K562 (cell line): ENCODE data around the gene OPN5. TPM values are rescaled to one million over a fixed set of nuclear protein-coding genes. Genes with fewer than 3 reads are reported as not detected.

ENCODE experiments used
- BCOR ChIP-seq: fragments of 450-650 bp; IDR thresholded peaks from 2 replicates; pipeline ENCODE4 v1.6.1; 2016
- CTCF ChIP-seq, 3 experiments: IDR thresholded peaks in 2 of 3; conservative IDR thresholded peaks in 1 of 3; 2 replicates each; pipeline ENCODE4 v1.5.1; 2011 to 2012; ENCODE audit warnings: low read length in 3 of 3, mild to moderate bottlenecking in 3 of 3, control low read depth in 2 of 3, improper control_type of control experiment in 1 of 3, inconsistent platforms in 1 of 3, low read depth in 1 of 3, mixed read lengths in 1 of 3, moderate library complexity in 1 of 3; ENCODE audit not compliant: insufficient read depth in 2 of 3
- ESRRB ChIP-seq: fragments of 250-450 bp; sonication (Bioruptor Pico); IDR thresholded peaks from 2 replicates; pipeline ENCODE4 v1.5.0; 2020; ENCODE audit warnings: mild to moderate bottlenecking, moderate library complexity, borderline replicate concordance
- ETS1 ChIP-seq: conservative IDR thresholded peaks from 2 replicates; pipeline ENCODE4 v1.6.1; 2011; ENCODE audit warnings: low read depth, mild to moderate bottlenecking, low read length; ENCODE audit not compliant: control insufficient read depth
- MAFK ChIP-seq: IDR thresholded peaks from 2 replicates; pipeline ENCODE4 v1.6.1; 2011; ENCODE audit warnings: low read length, improper control_type of control experiment
- RAD21 ChIP-seq, 2 experiments: fragments of 250-450 bp in 1 of 2; fragments of 450-650 bp in 1 of 2; sonication (Bioruptor Pico) in 1 of 2; formaldehyde crosslinking in 1 of 2; IDR thresholded peaks in 1 of 2; conservative IDR thresholded peaks in 1 of 2; 2 replicates each; pipeline versions ENCODE4 v1.4.0 to v1.8.0; 2020 to 2022; ENCODE audit warnings: mild to moderate bottlenecking in 2 of 2, moderate library complexity in 1 of 2
- RB1 ChIP-seq: fragments of 450-650 bp; IDR thresholded peaks from 2 replicates; pipeline ENCODE4 v1.6.1; 2017; ENCODE audit warnings: low read depth, mild to moderate bottlenecking
- RBM14 ChIP-seq: fragments of 200-400 bp; formaldehyde crosslinking; IDR thresholded peaks from 2 replicates; pipeline ENCODE4 v1.6.1; 2018; ENCODE audit warnings: low read depth, mild to moderate bottlenecking, low read length, moderate library complexity, borderline replicate concordance; ENCODE audit not compliant: insufficient read depth
- RFX5 ChIP-seq: IDR thresholded peaks from 2 replicates; pipeline ENCODE4 v1.6.1; 2011; ENCODE audit warnings: low read depth, mild to moderate bottlenecking, improper control_type of control experiment, low read length
- SP1 ChIP-seq: sonication (generic); formaldehyde crosslinking; IDR thresholded peaks from 2 replicates; pipeline ENCODE4 v1.8.1; 2022; ENCODE audit warnings: mild to moderate bottlenecking, missing genetic modification reagents
- XRCC5 ChIP-seq: fragments of 200-400 bp; formaldehyde crosslinking; IDR thresholded peaks from 2 replicates; pipeline ENCODE4 v1.6.1; 2017; ENCODE audit warnings: low read depth, mild to moderate bottlenecking, low read length
- ZBTB17 ChIP-seq: fragments of 450-650 bp; formaldehyde crosslinking; IDR thresholded peaks from 2 replicates; pipeline ENCODE4 v1.4.0; 2020; ENCODE audit warnings: mild to moderate bottlenecking
- ZNF146 ChIP-seq: IDR thresholded peaks from one replicate; pipeline ENCODE4 v1.6.1; 2018; ENCODE audit warnings: missing compliant biosample characterization; ENCODE audit not compliant: unreplicated experiment
- ZNF165 ChIP-seq: fragments of 250-450 bp; sonication (Bioruptor Pico); IDR thresholded peaks from 2 replicates; pipeline ENCODE4 v1.4.0; 2020; ENCODE audit warnings: borderline replicate concordance
- ZNF644 ChIP-seq: fragments of 200-800 bp; sonication (Bioruptor generic); IDR thresholded peaks from 2 replicates; pipeline ENCODE4 v1.6.1; 2016; ENCODE audit warnings: low read depth, missing genetic modification characterization, missing compliant biosample characterization
- ZNF695 ChIP-seq: fragments of 450-650 bp; formaldehyde crosslinking; IDR thresholded peaks from 2 replicates; pipeline ENCODE4 v1.4.0; 2020; ENCODE audit warnings: mild to moderate bottlenecking, moderate library complexity
- polyA plus RNA-seq, 8 experiments: library from polyadenylated mRNA; depleted of rRNA in 4 of 8; stranded (reverse) in 5 of 8; unstranded in 3 of 8; fragments of >200 nt; fragmentation: Nextera tagmentation in 2 of 8; fragmentation: Illumina TruSeq in 1 of 8; extraction: Ambion mirVana in 2 of 8; extraction: Trizol in 1 of 8; gene quantifications; 2 replicates each; pipeline versions ENCODE4 v1.2.1 to v1.2.3, GENCODE V29; 2011 to 2014; ENCODE audit warnings: inconsistent platforms in 1 of 8, missing spikeins in 1 of 8
- total RNA-seq, 7 experiments: library from RNA; depleted of rRNA in 6 of 7; stranded (reverse); fragments of >200 nt in 6 of 7; fragmentation: Illumina TruSeq in 2 of 7; extraction: Trizol in 2 of 7; gene quantifications; 2 replicates each; pipeline versions ENCODE4 v1.2.1 to v1.2.3, GENCODE V29; 2011 to 2021; ENCODE audit warnings: low replicate concordance in 1 of 7
- TF ChIP-seq, protein P1 (sequence below), 3 experiments: fragments of 200-800 bp in 1 of 3; sonication (Bioruptor generic) in 1 of 3; sonication (generic) in 1 of 3; formaldehyde crosslinking in 1 of 3; IDR thresholded peaks; 2 replicates each; pipeline versions ENCODE4 v1.6.1 to v1.8.0; 2016 to 2022; ENCODE audit warnings: mild to moderate bottlenecking in 2 of 3, missing compliant biosample characterization in 2 of 3, missing genetic modification characterization in 2 of 3, missing genetic modification reagents in 1 of 3
- TF ChIP-seq, protein P2 (sequence below): fragments of 250-450 bp; sonication (Bioruptor Pico); IDR thresholded peaks from 2 replicates; pipeline ENCODE4 v1.8.0; 2022; ENCODE audit warnings: inconsistent platforms
- TF ChIP-seq, protein P3 (sequence below): sonication (generic); formaldehyde crosslinking; IDR thresholded peaks from 2 replicates; pipeline ENCODE4 v1.8.0; 2022; ENCODE audit warnings: mild to moderate bottlenecking, missing genetic modification reagents

OPN5 gene
- total and polyA plus RNA-seq, 9 of the 15 experiments (the other 6 are each of a cell fraction or from before 2014, with no cell fraction given) = not detected

DNA sequence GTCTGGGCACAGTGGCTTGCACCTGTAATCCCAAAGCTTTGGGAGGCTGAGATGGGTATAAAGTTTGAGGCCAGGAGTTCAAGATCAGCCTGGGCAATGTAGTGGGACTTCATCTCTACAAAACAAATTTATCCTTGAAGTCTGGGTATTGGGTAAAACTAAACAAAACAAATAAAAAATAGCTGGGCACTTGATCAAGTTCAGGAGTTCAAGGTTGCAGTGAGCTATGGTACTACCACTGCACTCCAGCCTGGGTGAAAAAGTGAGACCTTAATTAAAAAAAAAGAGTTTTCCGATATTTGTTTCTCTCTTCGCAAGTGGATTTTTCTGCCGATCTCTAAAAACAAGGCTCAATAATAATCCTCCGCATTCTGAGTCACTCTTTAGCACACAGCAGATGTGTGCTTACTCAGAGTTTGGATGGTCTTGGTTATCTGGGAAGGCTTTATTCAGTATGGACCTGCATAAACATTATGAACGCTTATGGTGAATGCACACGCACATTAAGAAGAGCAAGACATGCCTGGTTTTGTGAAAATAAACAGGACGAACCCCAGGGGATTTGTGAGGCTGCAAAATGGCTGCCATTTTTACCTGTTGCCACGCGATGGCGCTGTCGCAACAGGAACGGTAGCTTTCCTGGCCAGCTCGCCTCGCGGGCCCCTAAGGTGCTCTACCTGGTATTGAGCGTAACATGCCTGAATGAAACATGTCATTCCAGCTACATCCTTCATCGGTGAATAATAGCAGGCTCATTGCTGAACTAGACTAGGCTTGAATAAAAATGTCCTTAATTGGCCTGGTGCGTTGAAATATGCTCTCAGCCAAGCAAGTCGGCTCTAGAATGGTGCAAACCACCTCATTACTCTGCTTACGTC lies 6.0 kb downstream of the OPN5 start (continued):
- TF ChIP-seq ZBTB17 (CRISPR knock-in tag) (no peak), RFX5 (no peak), BCOR (no peak), RAD21 (CRISPR knock-in tag; conservative IDR thresholded peaks at IDR 0.05 in 1 of 2, IDR thresholded peaks at IDR 0.05 in 1 of 2) (peak; percentile 92 to 97), RB1 (peak; percentile 71; the same call in 1 of the 2 replicates), ZNF165 (CRISPR knock-in tag) (no peak), RBM14 (no peak), CTCF (IDR thresholded peaks at IDR 0.05 in 2 of 3, conservative IDR thresholded peaks at IDR 0.05 in 1 of 3; ENCODE audit: insufficient read depth in 2 of 3, low read depth in 1 of 3, low read length in 3 of 3) (peak; percentile 87 to 97 (median 94)), ZNF146 (CRISPR knock-in tag) (no peak), XRCC5 (peak; percentile 62; the same call in 1 of the 2 replicates), ESRRB (no peak), ETS1 (no peak), ZNF695 (CRISPR knock-in tag) (no peak), ZNF644 (tag) (no peak), MAFK (no peak), SP1 (CRISPR knock-in tag) (no peak)
- TF ChIP-seq, protein P1, sequence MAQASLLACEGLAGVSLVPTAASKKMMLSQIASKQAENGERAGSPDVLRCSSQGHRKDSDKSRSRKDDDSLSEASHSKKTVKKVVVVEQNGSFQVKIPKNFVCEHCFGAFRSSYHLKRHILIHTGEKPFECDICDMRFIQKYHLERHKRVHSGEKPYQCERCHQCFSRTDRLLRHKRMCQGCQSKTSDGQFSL (CRISPR knock-in tag; IDR thresholded peaks at IDR 0.05) = no peak
- TF ChIP-seq, protein P1 (tag; IDR thresholded peaks at IDR 0.05) = no peak
- TF ChIP-seq, protein P2, sequence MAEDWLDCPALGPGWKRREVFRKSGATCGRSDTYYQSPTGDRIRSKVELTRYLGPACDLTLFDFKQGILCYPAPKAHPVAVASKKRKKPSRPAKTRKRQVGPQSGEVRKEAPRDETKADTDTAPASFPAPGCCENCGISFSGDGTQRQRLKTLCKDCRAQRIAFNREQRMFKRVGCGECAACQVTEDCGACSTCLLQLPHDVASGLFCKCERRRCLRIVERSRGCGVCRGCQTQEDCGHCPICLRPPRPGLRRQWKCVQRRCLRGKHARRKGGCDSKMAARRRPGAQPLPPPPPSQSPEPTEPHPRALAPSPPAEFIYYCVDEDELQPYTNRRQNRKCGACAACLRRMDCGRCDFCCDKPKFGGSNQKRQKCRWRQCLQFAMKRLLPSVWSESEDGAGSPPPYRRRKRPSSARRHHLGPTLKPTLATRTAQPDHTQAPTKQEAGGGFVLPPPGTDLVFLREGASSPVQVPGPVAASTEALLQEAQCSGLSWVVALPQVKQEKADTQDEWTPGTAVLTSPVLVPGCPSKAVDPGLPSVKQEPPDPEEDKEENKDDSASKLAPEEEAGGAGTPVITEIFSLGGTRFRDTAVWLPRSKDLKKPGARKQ (CRISPR knock-in tag) = no peak
- TF ChIP-seq, protein P3, sequence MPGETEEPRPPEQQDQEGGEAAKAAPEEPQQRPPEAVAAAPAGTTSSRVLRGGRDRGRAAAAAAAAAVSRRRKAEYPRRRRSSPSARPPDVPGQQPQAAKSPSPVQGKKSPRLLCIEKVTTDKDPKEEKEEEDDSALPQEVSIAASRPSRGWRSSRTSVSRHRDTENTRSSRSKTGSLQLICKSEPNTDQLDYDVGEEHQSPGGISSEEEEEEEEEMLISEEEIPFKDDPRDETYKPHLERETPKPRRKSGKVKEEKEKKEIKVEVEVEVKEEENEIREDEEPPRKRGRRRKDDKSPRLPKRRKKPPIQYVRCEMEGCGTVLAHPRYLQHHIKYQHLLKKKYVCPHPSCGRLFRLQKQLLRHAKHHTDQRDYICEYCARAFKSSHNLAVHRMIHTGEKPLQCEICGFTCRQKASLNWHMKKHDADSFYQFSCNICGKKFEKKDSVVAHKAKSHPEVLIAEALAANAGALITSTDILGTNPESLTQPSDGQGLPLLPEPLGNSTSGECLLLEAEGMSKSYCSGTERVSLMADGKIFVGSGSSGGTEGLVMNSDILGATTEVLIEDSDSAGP = no peak
